ENCODE results near the gene NUP210L.

GRCh38 chr1:154155251-154155650, 378 bp upstream of the NUP210L start:
- TF ChIP-seq CTCF (IDR thresholded peaks at IDR 0.05; ENCODE audit: low read depth, low read length, missing input control): no peak
- TF ChIP-seq MAX (IDR thresholded peaks at IDR 0.05): no peak
- TF ChIP-seq REST (IDR thresholded peaks at IDR 0.05): no peak
- TF ChIP-seq SP1 (IDR thresholded peaks at IDR 0.05): peak; percentile 13
- TF ChIP-seq YY1 (IDR thresholded peaks at IDR 0.05): no peak

Measured in liver (tissue), 3 donors.